ENCODE measurements around the gene FSTL4.

Gene FSTL4

GRCh38 chr5:133471699-133472098 lies 140.6 kb downstream of the FSTL4 start:
- H3K27ac ChIP-seq = no peak overlapping the region
- no peak for TF ChIP-seq ZFX (IDR thresholded peaks at IDR 0.05; ENCODE audit: borderline replicate concordance)
- TF ChIP-seq CTCF (IDR thresholded peaks at IDR 0.05) = no peak

- H3K27ac ChIP-seq = no peak overlapping the region
- TF ChIP-seq CTCF (IDR thresholded peaks at IDR 0.05) (no peak), ZFX (IDR thresholded peaks at IDR 0.05; ENCODE audit: borderline replicate concordance) (no peak)
Observed at GRCh38 chr5:133470841-133471240, 141.5 kb downstream of the FSTL4 start.

GRCh38 chr5:133469846-133470245 lies 142.5 kb downstream of the FSTL4 start:
- no peak for TF ChIP-seq ZFX (IDR thresholded peaks at IDR 0.05; ENCODE audit: borderline replicate concordance)
- TF ChIP-seq CTCF (IDR thresholded peaks at IDR 0.05) = no peak
- no peak overlapping the region for H3K27ac ChIP-seq

GRCh38 chr5:133469252-133469651 lies 143.1 kb downstream of the FSTL4 start:
- H3K27ac ChIP-seq = no peak overlapping the region
- no peak for TF ChIP-seq ZFX (IDR thresholded peaks at IDR 0.05; ENCODE audit: borderline replicate concordance)
- TF ChIP-seq CTCF (IDR thresholded peaks at IDR 0.05) = no peak

- no peak overlapping the region for H3K27ac ChIP-seq
- TF ChIP-seq CTCF (IDR thresholded peaks at IDR 0.05) = no peak
- TF ChIP-seq ZFX (IDR thresholded peaks at IDR 0.05; ENCODE audit: borderline replicate concordance) = no peak
Observed at GRCh38 chr5:133468596-133468995, 143.7 kb downstream of the FSTL4 start.

- TF ChIP-seq CTCF (IDR thresholded peaks at IDR 0.05) (no peak), ZFX (IDR thresholded peaks at IDR 0.05; ENCODE audit: borderline replicate concordance) (no peak)
- no peak overlapping the region for H3K27ac ChIP-seq
Observed at GRCh38 chr5:133467826-133468463, 144.4 kb downstream of the FSTL4 start.

- TF ChIP-seq CTCF (IDR thresholded peaks at IDR 0.05) (no peak), ZFX (IDR thresholded peaks at IDR 0.05; ENCODE audit: borderline replicate concordance) (no peak)
Observed at GRCh38 chr5:133467335-133467779, 145.0 kb downstream of the FSTL4 start.

More at GRCh38 chr5:133467335-133467779, 145.0 kb downstream of the FSTL4 start:
- H3K27ac ChIP-seq = no peak overlapping the region
